ENCODE results near the gene JARID2. TPM values are rescaled to one million over a fixed set of nuclear protein-coding genes. Genes with fewer than 3 reads are reported as not detected.

JARID2 gene
- 8.1 TPM for polyA plus RNA-seq (2013, experiment 1 of 2; ENCODE audit: insufficient read length)
- 8.2 TPM for polyA plus RNA-seq (2013, experiment 2 of 2; ENCODE audit: insufficient read length)

DNA sequence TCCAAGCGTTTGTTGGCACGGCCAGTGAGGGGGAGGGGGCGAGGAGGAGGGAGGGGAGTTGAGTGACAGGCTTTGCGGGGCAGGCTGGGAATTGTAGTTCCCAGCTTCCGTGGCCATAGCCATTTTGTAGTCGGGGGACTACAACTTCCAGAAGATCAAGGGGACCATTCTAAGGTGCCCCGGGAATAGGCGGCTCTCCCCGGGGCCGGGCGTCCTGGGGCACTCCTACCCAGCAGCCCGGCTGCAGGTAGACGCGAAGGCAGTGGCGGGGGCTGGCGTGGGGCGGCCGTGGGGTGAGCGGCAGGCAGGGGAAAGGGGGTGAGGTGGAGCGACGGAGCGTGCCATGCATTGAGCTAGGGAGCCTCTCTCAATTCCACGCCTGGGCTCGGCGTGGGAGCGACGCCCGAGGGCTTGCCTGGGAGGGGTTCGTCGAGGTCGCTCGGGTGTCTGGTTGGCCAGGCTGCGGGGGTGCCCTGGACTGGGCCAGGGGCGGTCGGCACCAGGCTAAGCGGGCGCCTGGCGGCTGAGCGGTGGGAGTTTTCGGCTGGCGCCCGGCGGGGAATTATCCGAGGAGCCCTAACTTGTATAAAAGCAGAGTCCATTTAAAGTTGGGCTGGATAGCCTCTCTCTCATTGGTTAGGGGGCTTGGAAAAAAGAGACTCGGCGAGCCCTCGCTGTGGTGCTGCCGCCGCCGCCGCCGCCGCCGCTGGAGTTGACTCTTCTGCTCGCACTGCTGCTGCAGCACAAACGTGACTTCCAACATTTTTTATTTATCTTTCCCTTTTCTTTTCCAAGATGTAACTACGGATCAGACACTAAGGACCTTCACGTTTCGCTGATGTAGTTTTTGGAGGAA, at the start of gene JARID2:
TSS of gene JARID2 (plus strand) at position 709 of the 856 bp plus-strand sequence. CDS start 471 bp downstream, outside the sequence.
- peak; percentile 99 for DNase-seq

DNA sequence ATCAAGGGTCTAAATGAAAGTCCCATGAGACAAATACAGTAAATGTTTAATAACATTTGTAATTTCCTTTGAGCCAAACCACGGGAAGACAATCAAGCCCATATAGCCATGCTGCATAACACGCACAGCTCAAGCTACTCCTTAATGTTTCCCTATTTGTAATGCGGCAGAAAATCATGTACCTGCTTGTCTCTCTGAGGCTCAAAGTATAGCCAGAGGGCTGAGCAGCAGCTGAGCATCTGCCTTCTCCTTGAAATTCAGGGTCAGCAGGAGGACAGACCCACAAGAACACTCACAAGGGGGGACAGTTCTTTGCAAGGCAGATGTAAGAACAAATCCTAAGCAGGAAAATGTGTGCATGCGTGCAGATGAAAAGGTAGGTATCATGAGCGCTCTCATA, 45.8 kb upstream of the JARID2 start:
- no peak for DNase-seq

DNA sequence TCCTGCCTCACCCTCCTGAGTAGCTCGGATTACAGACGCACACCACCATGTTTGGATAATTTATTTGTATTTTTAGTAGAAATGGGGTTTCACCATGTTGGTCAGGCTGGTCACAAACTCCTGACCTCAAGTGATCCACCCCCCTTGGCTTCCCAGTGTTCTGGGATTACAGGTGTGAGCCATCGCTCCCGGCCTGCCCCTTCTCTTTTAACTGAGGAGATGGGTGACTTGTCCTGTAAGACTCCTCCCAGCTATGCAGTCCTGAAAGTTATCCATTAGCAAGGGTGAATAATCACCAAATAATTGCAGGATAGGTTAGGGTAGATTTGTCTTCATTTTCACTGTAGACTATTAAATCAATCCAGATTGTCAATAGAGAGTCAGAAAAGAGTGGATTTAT, 40.5 kb upstream of the JARID2 start:
- no peak for DNase-seq

DNA sequence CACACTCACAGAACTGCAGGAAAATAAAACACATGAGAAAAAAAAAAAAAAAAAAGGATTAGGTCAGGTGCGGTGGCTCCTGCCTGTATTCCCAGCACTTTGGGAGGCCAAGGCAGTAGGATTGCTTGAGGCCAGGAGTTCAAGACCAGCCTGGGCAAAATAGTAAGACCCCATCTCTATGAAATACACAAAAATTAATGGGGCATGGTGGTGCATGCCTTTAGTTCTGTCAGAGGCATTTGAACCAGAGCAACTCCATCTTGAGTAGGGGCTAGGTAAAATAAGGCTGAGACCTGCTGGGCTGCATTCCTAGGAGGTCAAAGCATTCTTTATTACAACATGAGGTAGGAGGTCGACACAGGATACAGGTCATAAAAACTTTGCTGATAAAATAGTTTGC, 39.0 kb upstream of the JARID2 start:
- no peak for DNase-seq

- DNase-seq, result peak; percentile 21
These were observed 37.9 kb upstream of the JARID2 start for GRCh38 chr6:15207923-15208322.

GRCh38 chr6:15213838-15214400, 31.9 kb upstream of the JARID2 start:
- no peak for DNase-seq

DNA sequence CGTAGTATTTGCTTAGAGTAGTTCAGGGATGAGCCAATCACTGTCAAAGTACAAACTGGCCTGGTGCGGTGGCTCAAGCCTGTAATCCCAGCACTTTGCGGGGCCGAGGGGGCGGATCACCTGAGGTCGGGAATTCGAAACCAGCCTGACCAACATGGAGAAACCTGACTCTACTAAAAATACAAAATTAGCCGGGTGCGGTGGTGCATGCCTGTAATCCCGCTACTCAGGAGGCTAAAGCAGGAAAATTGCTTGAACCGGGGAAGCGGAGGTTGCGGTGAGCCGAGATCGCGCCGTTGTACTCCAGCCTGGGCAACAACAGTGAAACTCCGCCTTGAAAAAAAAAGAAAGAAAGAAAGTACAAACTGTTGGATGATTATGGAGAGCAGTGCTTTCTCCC, 27.5 kb upstream of the JARID2 start:
- no peak for DNase-seq

- no peak for DNase-seq
These were observed 25.8 kb upstream of the JARID2 start for GRCh38 chr6:15220062-15220461.

DNA sequence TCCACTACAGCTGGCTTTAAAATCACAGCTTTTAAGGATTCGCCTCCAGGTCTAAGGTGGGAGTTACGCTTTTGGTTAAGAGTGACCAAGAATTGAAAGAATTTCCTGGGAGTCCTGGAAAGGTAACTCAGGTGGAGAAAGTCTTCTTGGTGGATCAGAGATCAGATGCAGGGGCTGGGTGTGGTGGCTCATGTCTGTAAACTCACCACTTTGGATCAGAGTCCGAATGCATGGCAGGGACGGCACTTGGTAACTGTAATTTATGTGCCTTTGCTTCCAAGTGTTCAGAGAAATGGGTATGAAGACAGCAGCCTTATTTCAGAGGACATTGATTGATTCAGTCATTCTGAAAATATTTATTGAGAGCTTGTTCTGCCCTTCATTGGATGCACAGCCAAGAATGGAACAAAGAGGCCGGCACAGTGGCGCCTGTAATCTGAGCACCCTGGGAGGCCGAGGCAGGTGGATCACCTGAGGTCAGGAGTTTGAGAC, 18.0 kb upstream of the JARID2 start:
- DNase-seq, result no peak

GRCh38 chr6:15230827-15231226, 15.0 kb upstream of the JARID2 start:
- DNase-seq, result no peak

- DNase-seq, result no peak
These were observed 12.9 kb upstream of the JARID2 start for GRCh38 chr6:15232836-15233510.

DNA sequence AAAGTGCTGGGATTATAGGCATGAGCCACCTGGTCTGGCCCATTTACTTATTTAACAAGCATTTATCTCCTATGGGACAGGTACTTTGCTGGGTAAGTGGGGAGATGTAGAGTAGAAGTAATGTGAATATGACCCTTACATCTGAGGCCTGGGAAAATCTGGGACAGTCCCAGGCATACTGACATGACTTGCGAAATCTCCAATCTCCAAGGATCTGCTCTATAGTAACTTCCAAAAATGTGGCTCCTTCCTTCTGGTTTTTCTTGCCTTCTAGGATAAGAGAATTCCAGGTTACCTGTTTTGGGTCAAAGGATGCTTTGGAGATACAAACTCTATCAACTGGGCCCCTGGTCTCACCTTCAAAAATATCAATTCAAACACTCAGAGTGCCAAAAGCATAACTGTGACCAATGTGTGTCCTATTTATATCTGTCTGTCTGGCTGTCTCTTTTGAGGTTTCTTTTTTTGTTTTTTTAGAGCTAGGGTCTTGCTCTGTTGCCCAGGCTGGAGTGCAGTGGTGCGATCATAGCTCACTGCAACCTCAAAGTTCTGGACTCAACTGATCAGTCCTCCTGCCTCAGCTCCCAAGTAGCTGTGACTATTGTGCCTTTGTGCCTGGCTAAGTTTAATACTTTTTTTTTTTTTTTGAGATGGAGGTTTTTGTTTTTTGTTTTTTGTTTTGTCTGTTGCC, 11.7 kb upstream of the JARID2 start:
- no peak for DNase-seq

- no peak for DNase-seq
These were observed 6.1 kb upstream of the JARID2 start for GRCh38 chr6:15239616-15240364.

- no peak for DNase-seq
These were observed 3.4 kb upstream of the JARID2 start for GRCh38 chr6:15242503-15242902.

GRCh38 chr6:15242937-15243614, 2.8 kb upstream of the JARID2 start:
- DNase-seq, result no peak

DNA sequence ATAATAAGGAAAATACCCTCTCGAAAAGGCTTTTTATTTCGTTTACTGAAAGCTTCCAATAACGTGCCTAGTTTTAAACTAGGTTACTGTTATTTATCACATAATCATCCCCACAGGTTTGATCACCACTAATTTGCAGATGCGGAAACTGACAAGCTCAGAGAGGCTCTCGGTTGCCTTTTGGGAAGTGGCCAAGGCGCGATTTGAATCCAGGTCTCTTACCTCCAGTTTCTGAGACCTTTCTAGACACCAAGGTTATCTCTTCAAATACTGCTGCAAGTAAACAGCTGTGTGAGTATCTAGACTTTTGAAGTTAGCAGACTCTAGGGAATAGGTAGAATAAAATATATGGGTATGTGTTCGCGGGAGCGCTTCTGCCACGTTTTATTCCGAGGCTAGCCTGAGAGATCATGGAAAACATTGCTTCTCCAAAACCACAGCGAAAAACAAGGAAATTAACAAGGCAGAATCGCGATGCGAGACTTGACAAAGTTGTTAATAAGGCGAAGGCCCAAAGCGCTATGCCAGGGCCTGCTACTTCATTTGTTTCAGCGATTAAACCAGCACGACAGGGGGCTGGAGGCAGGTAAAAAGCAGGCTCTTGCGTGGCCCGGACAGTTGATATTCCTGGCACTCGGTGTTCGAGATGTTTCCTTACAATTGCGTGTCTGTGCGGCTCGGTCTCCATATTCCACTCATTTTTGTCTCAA, 1.8 kb upstream of the JARID2 start:
- DNase-seq, result no peak

DNA sequence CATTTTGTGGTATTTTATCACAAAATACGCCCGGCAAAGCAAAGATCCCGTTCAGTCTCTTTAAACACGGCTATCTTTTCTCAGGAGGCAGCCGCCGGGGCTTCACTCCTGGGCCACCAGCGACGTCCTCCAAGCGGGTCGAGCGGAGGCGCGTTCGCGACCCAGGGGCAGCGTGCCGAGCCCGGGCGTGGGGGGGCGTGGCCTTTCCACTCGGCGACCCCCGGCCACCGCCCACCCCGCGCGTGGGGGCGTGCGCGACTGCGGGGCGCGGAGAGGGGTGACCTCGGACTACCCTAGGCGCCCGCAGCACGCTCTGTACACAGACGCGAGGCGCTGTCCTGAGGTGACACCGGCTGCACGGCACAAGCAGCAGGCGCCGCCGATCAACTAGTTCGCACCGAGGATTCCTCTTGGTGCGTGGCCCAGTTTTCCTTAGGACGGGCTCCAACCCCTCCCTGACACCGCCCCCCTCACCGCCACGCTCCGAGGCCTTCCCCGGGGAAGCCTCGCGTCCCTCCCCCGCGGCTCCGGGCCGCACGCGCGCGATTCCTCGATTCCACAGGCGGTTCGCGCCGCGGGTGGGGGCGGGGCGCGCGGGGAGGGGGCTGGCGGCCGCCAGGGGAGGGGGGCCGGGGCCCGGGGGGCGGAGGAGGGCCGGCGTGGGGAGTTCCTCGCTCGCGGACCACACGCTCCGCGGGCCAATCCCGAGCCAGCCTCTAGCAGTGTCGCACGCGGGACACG, 1.1 kb upstream of the JARID2 start:
- DNase-seq, result peak; percentile 80

GRCh38 chr6:15246217-15246665, 372 bp downstream of the JARID2 start:
- DNase-seq, result no peak

GRCh38 chr6:15246666-15247499, 1.0 kb downstream of the JARID2 start:
- no peak for DNase-seq

All from fibroblast of skin of scalp (primary cell).